Activated naive CD8-positive, alpha-beta T cell treated with anti-CD3 and anti-CD28 coated beads, Interleukin-2, amount 50 U/mL, for 16 hours (primary cell): ENCODE data around the gene ZFP57.
"Not testable (repeated sequence)": the region's sequence is repeated elsewhere in the genome, so short reads cannot be mapped to it uniquely, and the experiment has no call there.

Experiments used
- DNase-seq: peaks from one replicate; pipeline ENCODE4 v3.0.0-alpha.2; 2020; ENCODE audit warnings: low read depth, low spot score

The ZFP57 gene

DNA sequence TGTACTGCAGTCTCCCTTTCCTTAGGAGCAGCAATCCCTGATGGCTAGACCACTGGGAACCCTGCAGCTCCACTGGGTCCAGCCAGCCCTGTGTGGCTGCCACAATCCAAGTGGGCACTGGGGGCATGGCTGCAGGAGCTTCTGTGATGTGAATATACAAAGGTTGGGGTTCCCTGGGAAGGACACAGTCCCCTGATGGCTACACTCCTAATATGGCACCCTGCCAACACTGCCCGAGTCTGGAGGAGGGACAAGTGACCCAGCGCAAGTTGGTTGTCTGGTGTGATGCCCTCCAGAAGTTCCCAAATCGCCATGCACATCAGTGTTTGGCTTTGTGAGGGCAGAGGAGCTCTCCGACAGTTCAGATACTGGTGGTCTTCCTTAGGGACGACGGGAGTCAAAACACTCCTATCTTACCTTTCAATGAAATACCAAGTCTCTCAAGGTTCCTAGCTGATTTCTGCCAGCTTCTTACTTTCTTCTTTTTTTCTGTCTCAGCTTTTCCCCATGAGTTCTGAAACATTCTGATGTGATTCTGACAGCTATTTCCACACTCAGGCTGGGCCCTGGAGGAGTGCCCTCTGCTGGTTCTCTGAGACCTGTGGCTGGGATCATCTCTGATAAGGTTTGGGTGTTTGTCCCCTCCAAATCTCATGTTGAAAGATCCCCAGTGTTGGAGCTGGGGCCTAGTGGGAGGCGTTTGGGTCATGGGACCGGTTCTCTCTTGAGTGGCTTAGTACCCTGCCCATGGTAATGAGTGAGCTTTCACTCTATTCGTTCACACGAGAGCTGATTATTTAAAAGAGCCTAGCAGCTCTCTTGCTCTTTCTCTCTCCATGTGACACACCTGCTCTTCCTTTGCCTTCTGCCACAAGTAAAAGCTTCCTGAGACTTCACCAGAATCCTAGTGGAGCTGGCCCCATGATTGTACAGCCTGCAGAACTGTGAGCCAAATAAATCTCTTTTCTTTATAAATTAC lies 15.5 kb upstream of the ZFP57 start:
- DNase-seq, result no peak

DNA sequence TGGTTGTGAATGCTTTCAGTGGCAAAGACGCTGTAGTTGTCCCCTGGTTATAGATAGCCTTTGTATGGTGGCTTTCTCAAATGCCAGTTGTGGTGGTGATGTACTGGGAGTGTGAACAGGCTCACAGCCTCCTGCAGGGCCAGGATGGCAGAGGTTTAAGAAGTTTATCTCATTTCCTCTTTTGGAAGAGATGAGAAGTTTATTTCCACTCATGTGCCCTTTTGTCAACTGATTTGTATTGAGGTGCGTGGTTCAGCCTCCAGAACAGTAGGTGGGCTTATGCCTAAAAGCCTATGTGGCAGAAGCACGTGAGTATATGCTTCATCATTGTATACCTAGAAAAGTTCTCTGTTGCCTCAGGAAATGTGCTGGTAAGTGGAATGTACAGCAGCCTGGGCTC lies 13.7 kb upstream of the ZFP57 start:
- no peak for DNase-seq

DNA sequence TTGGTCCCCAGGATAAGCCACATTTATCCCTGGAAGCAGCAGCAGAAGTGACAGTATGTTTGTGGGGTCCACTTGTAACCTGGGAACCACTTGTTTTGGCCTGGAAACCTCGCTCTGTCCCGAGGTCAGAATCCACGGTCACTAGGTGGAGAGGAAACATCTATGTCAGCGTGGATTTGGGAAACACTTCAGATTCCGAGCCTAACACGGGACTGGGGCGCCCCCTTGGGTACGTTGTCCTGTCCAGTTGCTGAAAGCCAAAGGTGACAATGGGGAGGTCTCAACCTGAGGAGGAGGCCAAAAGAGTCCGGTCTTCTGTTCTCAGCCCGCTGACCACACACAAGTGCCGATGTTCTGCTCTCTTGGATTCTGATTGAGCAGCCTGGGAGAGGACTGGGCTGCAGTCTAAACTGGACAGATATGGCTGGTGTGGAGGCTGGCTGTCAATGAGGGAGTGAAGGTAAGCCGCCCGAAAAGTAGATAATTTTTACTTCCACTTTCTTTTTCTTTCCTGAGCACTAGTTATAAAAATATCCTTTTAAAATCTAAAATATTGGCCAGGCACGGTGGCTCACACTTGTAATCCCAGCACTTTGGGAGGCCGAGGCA lies 4.9 kb upstream of the ZFP57 start:
- no peak for DNase-seq

DNA sequence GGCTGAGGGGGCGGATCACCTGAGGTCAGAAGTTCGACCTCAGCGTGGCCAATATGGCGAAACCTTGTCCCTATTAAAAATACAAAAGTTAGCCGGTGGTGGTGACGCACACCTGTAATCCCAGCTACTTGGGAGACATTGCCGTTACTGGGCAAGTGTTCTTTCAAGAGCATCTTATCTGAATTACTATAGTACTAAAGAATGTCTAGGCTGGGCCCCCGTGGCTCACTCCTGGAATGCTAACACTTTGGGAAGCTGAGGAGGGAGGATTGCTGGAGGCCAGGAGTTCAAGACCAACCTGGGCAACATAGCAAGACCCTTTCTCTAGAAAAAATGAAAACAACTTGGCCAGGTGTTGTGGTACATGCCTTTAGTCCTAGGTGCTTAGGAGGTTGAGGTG lies 859 bp upstream of the ZFP57 start:
- DNase-seq, result no peak

DNA sequence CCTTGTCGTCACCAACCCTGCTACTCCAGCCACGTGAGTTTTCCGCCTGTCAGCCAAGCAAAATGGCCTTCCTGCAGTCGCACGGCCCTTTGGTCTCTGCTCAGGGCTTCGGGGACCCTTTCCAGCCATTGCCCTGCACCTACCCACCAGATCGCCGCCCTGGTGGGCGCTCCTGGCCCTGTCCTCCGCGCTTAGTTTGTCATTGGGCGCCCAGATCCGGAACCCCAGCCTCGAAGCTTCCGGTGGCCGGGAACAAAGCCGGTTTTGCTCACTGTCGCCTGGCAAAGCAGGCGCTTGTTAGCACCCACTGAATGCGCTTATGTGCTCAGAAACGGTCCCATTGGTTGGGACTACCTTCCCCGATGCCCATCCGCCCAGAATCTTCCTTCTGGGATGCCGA lies 536 bp downstream of the ZFP57 start:
- DNase-seq, result no peak

DNA sequence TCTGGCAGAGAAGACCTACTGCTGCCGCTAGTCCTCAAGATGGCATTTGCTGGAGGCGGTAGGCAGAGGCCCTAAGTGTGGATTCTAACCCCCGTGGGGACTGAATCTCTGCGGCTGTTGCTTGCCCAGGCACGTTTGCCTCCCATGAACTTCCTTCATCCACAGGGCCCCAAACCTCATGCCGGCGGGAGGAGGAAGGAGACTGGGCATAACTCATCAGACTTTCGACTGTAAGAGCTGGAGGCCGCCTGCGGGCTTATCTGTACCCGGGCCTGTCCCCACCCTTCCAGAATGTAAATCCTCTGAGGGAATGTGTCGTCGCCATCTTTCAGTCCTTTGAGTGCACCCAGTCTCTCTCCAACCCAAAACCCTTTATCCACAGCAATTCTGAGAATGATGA lies 990 bp downstream of the ZFP57 start:
- no peak for DNase-seq

DNA sequence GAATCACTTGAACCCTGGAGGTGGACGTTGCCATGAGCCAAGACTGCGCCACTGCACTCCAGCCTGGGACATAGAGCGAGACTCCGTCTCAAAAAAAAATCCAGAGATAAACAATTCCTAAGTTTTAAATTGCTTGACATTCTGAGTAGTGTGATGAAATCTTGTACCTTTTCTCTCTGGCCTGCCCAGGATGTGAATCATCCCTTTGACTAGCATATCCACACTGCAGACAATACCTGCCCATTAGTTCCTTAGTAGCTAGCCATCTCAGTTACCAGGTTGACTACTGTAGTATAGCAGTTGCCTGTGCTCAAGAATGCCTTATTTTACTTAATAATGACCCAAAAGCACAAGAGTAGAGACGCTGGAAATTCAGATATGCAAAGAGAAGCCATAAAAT lies 2.8 kb downstream of the ZFP57 start:
- DNase-seq, result no peak

DNA sequence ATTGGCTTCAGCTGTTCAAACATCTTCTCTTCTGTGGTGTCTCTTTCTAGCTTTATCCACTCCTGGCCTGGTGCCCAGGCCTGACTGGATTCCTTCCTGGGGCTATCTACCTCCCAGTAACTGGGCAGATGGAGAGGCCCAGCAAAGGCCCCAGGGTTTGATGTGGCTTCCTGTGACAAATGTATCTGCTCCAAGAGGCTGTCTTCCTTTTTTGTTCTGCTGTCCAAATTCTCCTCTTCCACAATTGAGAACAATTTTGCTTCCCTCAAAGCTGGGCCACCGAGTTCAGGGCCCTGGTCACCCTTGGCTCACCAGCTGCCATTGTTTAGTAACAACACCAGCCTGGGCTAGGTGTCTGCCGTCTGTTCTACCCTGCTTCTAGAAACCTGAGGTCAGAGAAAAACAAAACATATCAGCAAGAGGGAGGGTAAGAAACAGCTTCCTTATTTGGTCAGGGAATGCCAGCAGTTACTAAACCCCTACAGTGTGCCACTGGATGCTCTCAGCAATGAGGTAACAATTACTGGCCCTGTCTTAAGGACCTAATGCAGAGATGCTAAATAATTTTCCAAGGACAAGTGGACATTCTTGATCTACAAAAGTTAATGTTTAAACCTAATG lies 3.9 kb downstream of the ZFP57 start:
- DNase-seq, result no peak

DNA sequence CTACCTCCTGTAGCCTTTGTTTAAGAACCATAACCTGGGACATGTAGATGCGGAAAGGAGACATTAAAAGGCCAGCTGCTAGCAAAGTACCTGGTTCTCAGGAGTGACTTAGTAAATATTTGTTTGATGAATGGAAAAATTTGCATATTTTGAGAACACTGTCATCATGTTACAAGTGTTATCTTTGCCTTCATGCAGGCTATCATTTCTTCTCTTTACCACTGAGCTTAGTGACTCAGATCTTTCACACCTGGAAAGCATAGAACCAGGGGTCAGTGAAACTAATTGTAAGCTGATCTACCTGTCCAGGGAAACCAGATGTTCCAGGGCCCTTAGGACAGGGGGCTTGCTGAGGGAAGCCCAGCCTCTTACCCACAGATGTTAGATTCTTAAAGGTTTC lies 5.4 kb downstream of the ZFP57 start:
- no peak for DNase-seq

DNA sequence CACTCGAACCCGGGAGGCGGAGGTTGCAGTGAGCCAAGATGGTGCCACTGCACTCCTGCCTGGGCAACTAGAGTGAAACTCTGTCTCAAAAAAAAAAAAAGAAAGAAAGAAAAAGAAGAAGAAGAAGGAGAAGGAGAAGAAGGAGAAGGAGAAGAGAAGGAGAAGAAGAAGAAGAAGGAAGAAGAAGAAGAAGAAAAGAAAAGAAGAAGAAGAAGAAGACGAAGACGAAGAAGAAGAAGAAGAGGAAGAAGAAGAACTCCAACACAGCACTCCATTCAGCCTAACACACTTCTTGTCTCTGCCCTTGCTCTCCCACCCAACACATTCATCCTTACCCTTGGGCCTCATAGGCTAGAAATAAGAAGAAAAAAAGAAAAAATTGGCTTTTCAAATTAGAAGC lies 6.9 kb downstream of the ZFP57 start:
- no peak for DNase-seq

DNA sequence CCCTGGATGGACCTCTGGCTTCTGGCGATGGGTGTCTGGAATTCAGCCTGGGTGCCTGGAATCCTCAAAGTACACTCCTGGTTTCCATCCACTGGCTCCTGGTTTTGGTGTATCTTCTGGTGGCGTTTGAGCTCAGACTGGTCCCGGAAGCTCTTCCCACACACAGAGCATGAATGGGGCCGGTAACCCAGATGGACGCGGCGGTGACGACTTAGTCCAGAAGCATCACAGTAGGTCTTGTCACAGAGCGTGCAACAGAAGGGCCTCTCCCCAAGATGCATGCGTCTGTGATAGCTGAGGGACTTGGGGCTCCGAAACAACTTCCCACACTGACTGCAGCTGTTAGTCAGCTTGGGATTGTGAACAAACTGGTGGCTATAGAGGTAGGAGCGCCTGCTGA lies 7.8 kb downstream of the ZFP57 start:
- no peak for DNase-seq

DNA sequence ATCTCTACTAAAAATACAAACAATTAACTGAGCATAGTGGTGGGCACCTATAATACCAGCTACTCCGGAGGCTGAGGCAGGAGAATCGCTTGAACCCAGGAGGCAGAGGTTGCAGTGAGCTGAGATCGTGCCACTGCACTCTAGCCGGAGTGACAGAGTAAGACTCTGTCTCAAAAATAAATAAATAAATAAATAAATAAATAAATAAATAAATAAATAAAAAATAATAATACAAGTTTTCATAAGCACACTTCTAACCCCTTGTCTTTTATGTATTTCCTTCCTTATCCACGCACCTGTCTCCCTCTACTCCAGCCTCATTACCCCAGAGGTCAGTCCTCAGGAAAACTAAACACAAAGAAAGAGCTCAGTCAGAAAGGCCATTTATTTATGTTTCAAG lies 8.8 kb downstream of the ZFP57 start:
- DNase-seq, result not testable (repeated sequence)

DNA sequence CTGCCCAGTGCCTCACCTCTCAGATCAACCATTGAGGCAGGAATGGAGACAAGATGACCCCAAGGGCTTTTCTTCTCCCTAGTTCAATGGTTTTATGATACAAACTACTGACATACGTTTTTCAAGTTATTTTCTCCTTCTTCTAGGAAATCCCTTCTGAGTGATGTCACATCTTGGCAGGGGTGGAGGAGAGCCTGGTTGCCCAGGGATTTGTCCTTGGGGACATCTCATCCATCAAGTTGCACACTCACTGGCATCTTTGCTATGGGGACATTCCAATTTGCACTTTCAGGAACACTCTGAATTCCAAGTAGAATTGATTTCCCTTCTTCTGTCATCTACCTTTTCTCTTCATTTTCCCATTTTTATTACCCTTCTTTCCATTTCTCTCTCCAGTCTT lies 9.9 kb downstream of the ZFP57 start:
- DNase-seq, result no peak

DNA sequence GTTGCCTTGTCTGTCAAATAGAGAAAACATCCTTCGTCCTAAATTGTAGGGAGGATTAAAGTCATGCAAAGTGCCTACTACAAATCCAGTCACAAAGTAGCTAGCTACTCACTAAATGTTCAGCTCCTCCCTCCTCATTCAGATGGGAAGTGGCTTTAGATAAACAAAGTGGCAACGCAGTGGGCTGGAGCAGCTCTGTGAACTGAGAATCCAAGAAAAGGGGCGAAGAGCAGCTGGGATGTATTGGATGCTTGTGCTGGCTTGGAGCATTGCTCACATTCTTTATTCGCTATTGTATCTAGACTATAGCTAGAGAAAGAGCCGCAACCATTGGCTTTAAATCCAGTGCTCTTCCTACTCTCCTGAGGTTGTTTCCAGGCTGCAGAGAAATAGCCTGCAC lies 13.8 kb downstream of the ZFP57 start:
- DNase-seq, result no peak

DNA sequence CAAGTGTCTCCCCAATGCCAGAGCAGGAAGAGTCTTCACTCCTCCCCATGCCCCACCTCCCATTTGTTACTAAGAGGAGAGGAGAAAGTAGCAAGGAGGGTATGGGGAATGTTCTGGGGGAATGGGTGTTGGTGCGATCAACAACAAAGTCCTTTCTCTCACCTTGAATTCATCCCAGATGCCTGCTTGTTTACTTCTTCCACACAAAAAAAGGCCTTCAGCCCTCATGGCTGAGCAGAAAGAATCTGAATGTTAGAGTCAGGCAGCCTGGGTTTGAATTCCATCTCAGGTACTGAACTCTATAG lies 14.2 kb downstream of the ZFP57 start:
- no peak for DNase-seq

DNA sequence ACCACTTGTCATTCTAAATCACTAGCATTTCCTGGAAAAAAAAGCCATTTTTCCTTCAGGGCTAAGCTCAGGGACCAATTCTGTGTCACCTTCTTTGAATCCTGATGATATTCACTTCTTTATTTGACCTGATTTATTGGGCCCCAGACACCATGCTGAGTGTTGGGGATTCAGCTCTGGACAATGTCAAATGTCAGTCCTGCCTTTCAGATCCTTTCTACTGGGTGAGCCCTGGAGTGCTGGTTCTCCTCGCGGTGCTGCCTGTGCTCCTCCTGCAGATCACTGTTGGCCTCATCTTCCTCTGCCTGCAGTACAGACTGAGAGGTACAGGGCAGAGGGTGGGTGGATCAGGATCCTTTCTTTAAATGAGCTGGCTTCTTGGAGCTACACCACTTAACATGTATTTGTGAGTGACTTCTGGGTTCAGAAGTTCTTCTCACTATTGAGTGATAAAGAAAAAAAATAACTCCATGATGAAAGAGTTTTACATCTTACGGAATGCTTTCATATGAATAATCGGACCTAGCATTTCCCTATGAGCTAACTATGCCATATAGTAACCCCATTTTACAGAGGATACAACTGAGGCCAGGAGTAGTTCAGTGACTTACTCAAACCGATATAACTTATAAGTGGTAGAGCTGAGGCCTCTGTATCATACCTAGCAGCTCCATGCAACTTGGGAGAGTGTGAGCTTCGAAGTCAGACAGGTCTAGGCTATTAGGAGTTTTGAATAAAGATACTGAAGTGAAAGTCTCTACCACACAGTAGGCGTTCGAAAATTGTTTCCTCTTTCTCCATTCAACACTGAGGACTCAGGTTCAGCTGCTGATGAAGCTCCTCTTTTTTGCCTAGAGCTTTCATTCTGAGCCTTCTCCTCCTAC lies 14.8 kb downstream of the ZFP57 start:
- no peak for DNase-seq

DNA sequence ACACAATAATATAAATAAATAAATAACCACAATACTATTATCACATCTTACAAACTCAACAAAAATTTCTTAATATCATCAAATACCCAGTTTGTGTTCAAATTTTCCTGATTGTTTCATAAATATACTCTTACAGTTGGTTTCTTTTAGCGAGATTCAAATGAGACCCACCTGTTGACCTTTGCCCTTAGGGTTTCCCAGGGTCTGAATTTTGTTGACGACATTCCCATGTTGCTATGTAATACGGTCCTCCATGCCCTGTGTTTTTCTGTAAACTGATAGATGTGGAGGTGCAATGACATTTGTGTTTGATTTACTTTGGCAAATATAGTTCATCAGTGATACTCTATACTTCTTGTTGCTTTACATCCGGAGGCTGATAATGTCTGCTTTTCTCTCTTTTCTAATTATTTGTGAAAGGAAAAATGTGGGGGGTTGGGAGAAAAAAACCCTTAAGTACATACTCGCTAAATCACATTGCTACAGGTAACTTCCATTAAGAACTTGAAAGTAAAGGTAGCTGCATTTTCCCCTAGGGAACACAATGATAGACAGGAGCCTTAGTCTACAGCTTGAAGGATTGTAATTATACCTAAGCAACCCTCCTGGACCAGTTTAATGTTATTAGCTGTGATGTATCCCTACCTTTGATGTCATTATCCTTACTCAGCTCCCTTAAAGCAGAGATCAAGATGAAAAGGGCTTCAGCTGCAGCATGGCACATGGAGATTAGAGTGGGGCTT lies 17.5 kb downstream of the ZFP57 start:
- DNase-seq, result no peak

DNA sequence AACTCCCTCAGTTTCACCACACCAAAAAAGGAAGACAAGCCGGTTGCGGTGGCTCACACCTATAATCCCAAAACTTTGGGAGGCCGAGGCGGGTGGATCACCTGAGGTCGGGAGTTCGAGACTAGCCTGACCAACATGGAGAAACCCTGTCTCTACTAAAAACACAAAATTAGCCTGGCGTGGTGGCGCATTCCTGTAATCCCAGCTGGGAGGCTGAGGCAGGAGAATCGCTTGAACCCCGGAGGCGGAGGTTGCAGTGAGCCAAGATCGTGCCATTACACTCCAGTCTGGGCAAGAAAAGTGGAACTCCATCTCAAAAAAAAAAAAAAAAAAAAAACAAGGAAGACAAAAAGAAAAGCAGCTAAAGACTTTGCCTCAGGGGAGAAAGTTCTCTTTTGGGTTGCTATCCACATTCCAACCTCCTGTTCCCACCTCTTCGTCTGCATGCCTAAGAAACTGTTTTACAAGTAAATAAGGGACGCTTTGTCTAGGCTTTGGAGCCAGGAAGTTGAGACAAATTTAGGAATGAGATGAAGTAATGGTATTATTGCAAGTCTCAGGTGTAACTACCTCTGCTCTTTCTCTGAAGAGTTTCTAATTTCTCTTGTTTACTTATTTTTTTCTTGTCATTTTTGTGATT lies 19.3 kb downstream of the ZFP57 start:
- not testable (repeated sequence) for DNase-seq

DNA sequence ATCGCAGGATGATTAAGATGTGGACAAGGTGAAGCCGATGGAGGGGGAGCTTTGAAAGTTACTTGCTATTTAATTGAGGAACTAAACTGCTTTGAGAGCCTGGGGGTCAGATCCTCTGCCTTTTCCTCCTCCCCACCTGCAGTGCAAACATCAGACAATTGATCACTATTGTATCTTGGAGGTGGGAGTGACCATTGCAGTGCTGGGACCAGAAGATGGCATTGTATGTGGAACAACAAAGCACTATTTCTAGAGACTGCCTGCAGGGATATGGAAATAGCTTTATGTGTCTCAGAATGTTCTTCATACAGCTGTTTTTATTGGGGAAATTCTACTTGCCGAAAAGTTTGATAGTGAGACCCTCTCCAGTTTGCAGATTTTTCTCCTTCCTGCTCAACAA lies 19.9 kb downstream of the ZFP57 start:
- no peak for DNase-seq

DNA sequence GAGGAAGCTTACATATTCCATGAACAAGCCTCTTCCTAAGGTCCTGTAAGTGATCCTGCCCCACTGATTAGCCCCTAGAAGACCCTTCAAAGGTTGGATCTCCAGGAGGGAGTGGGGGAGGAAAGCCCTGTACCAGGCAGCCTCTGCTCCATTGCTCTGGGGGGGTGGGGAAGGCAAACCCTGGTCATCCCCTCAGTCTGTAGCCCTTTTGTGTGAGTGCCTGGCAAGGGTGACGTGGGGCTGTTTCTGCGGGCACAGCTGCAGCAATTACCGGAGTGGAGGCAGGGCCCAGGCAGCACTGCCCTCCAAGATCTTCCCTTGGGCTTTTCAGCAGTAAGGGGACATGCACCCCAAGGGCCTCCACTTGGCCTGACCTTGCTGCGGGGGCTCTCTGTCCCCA lies 24.2 kb downstream of the ZFP57 start, which contains the start of gene MOG:
Gene MOG, plus strand, starts transcription at position 295 of the 400 bp plus-strand sequence. CDS start 118 bp downstream, outside the sequence.
- no peak for DNase-seq

DNA sequence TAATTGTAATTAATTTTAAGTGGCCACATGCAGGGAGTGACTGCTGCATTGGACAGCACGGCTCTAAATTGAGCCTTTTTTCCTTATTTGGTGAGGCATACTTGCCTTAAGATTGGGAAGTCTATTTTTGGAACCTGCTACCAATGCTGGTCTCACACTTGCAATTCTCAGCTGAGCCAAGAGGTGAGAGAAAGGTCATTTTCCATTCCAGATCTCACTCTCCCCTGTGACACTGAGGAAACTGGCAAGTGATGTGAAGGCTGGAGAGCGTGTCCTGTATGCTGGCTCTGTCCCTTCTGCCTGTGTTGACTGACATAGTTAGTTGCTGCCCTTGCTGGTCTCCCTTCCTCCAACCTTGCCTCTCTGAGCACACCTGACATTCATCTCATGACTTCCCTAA lies 24.8 kb downstream of the ZFP57 start:
- DNase-seq, result no peak
